NB4 (cell line): Measurements from ENCODE around the gene CEBPE.

Source experiments
- CTCF ChIP-seq: IDR thresholded peaks from one replicate; pipeline ENCODE4 v1.5.1; 2012; ENCODE audit warnings: low read depth, low read length
- POLR2A ChIP-seq: IDR thresholded peaks from 2 replicates; pipeline ENCODE4 v1.6.1; 2011; ENCODE audit warnings: mild to moderate bottlenecking; ENCODE audit not compliant: insufficient read length; ENCODE audit errors: extremely low read depth

- no peak for TF ChIP-seq POLR2A
- no peak for TF ChIP-seq CTCF
Observed at GRCh38 chr14:23148591-23149249, 29.7 kb upstream of the CEBPE start.
